ENCODE measurements around the gene MPZ. TPM values are rescaled to one million over a fixed set of nuclear protein-coding genes. Genes with fewer than 3 reads are reported as not detected.
"Not testable (repeated sequence)": the region's sequence is repeated elsewhere in the genome, so short reads cannot be mapped to it uniquely, and the experiment has no call there.

Gene MPZ
- total RNA-seq, 1 donor from 2014 or later, result 16.4 TPM

- peaks cover 19% of the 10 kb centered on the region for H3K27me3 Mint-ChIP-seq (ENCODE audit: unreplicated experiment)
- peaks cover 21% of the 10 kb centered on the region for H3K36me3 Mint-ChIP-seq (ENCODE audit: unreplicated experiment)
- H3K4me1 Mint-ChIP-seq (ENCODE audit: low read depth, unreplicated experiment), result peaks cover 22% of the 10 kb centered on the region
- no peak for TF ChIP-seq CTCF (IDR thresholded peaks at IDR 0.05; ENCODE audit: partially characterized antibody, unreplicated experiment)
- peak within 1 kb of the TSS; percentile 69 for H3K4me3 Mint-ChIP-seq (ENCODE audit: unreplicated experiment)
- peaks cover 13% of the 10 kb centered on the region for H3K9me3 Mint-ChIP-seq (ENCODE audit: unreplicated experiment)
- DNase-seq, result peak; percentile 79
- H3K27ac Mint-ChIP-seq (ENCODE audit: unreplicated experiment), result peak within 1 kb of the TSS; percentile 55
These were observed 51.1 kb downstream of the MPZ start, which contains the start of gene PCP4L1 for GRCh38 chr1:161258439-161259344. PCP4L1 (plus strand) TSS chr1:161258745; CDS start chr1:161258975, 230 bp downstream.

- H3K9me3 Mint-ChIP-seq (ENCODE audit: unreplicated experiment), result peaks cover 13% of the 10 kb centered on the region
- H3K27me3 Mint-ChIP-seq (ENCODE audit: unreplicated experiment), result peaks cover 19% of the 10 kb centered on the region
- not testable (repeated sequence) for H3K27ac Mint-ChIP-seq (ENCODE audit: unreplicated experiment); DNase-seq; H3K4me3 Mint-ChIP-seq (ENCODE audit: unreplicated experiment)
- H3K4me1 Mint-ChIP-seq (ENCODE audit: low read depth, unreplicated experiment), result peaks cover 22% of the 10 kb centered on the region
- H3K36me3 Mint-ChIP-seq (ENCODE audit: unreplicated experiment), result peaks cover 21% of the 10 kb centered on the region
These were observed 52.7 kb downstream of the MPZ start for GRCh38 chr1:161257109-161257508.

GRCh38 chr1:161255955-161256520, 53.7 kb downstream of the MPZ start:
- not testable (repeated sequence) for DNase-seq; H3K27ac Mint-ChIP-seq (ENCODE audit: unreplicated experiment); H3K4me3 Mint-ChIP-seq (ENCODE audit: unreplicated experiment)
- H3K27me3 Mint-ChIP-seq (ENCODE audit: unreplicated experiment), result peaks cover 19% of the 10 kb centered on the region
- peaks cover 14% of the 10 kb centered on the region for H3K4me1 Mint-ChIP-seq (ENCODE audit: low read depth, unreplicated experiment)
- H3K9me3 Mint-ChIP-seq (ENCODE audit: unreplicated experiment), result peaks cover 13% of the 10 kb centered on the region
- peaks cover 21% of the 10 kb centered on the region for H3K36me3 Mint-ChIP-seq (ENCODE audit: unreplicated experiment)

- Mint-ChIP-seq H3K9me3 (ENCODE audit: unreplicated experiment) (peaks cover 11% of the 10 kb centered on the region), H3K36me3 (ENCODE audit: unreplicated experiment) (peaks cover 21% of the 10 kb centered on the region), H3K27me3 (ENCODE audit: unreplicated experiment) (peaks cover 16% of the 10 kb centered on the region)
- H3K27ac Mint-ChIP-seq (ENCODE audit: unreplicated experiment); H3K4me3 Mint-ChIP-seq (ENCODE audit: unreplicated experiment); H3K4me1 Mint-ChIP-seq (ENCODE audit: low read depth, unreplicated experiment); DNase-seq: not testable (repeated sequence)
These were observed 54.5 kb downstream of the MPZ start for GRCh38 chr1:161255302-161255701.

Other genes with a start within 250 kb of the MPZ start
- gene ARHGAP30, start 240.1 kb downstream of the MPZ start, total RNA-seq (ENCODE audit: unreplicated experiment), result not detected
- gene NECTIN4, start 220.4 kb downstream of the MPZ start, total RNA-seq (ENCODE audit: unreplicated experiment), result 0.39 TPM
- 10.9 TPM for gene KLHDC9, start 211.6 kb downstream of the MPZ start, total RNA-seq (ENCODE audit: unreplicated experiment)
- gene PFDN2, start 191.9 kb downstream of the MPZ start, total RNA-seq (ENCODE audit: unreplicated experiment), result 83.7 TPM
- gene NIT1, start 191.9 kb downstream of the MPZ start, total RNA-seq (ENCODE audit: unreplicated experiment), result 40.2 TPM
- 34.6 TPM for gene DEDD, start 177.3 kb downstream of the MPZ start, total RNA-seq (ENCODE audit: unreplicated experiment)
- gene UFC1, start 156.0 kb downstream of the MPZ start, total RNA-seq (ENCODE audit: unreplicated experiment), result 59.2 TPM
- gene USP21, start 150.5 kb downstream of the MPZ start, total RNA-seq (ENCODE audit: unreplicated experiment), result 21.5 TPM
- gene PPOX, start 143.5 kb downstream of the MPZ start, total RNA-seq (ENCODE audit: unreplicated experiment), result 53.2 TPM
- gene B4GALT3, start 132.5 kb downstream of the MPZ start, total RNA-seq (ENCODE audit: unreplicated experiment), result 35.7 TPM
- gene ADAMTS4, start 110.9 kb downstream of the MPZ start, total RNA-seq (ENCODE audit: unreplicated experiment), result 12.3 TPM
- 112 TPM for gene NDUFS2, start 107.6 kb downstream of the MPZ start, total RNA-seq (ENCODE audit: unreplicated experiment)
- gene FCER1G, start 94.7 kb downstream of the MPZ start, total RNA-seq (ENCODE audit: unreplicated experiment), result 1.3 TPM
- gene APOA2, start 86.3 kb downstream of the MPZ start, total RNA-seq (ENCODE audit: unreplicated experiment), result not detected
- gene TOMM40L, start 83.9 kb downstream of the MPZ start, total RNA-seq (ENCODE audit: unreplicated experiment), result 20.7 TPM
- gene NR1I3, start 71.8 kb downstream of the MPZ start, total RNA-seq (ENCODE audit: unreplicated experiment), result not detected
- gene PCP4L1, start 51.2 kb downstream of the MPZ start, total RNA-seq (ENCODE audit: unreplicated experiment), result 1.1 TPM
- 170 TPM for gene SDHC, start 4.4 kb upstream of the MPZ start, total RNA-seq (ENCODE audit: unreplicated experiment)
- gene CFAP126, start 57.9 kb upstream of the MPZ start, total RNA-seq (ENCODE audit: unreplicated experiment), result not detected
- not detected for gene FCGR2A, start 195.5 kb upstream of the MPZ start, total RNA-seq (ENCODE audit: unreplicated experiment)
- not detected for gene HSPA6, start 214.6 kb upstream of the MPZ start, total RNA-seq (ENCODE audit: unreplicated experiment)
- gene FCGR3A, start 239.8 kb upstream of the MPZ start, total RNA-seq (ENCODE audit: unreplicated experiment), result not detected